Retinal pigment epithelial cell (primary cell): ENCODE results near the gene ALK.

Experiments
- DNase-seq: peaks from one replicate; pipeline ENCODE4 v3.0.0-alpha.2; 2010; ENCODE audit warnings: low read depth
- H3K4me3 ChIP-seq: 2 replicates; pipeline ENCODE4 v1.5.1; 2011; ENCODE audit warnings: mild to moderate bottlenecking, low read length, control low read depth, moderate library complexity
- TF ChIP-seq, protein P1 (sequence below): conservative IDR thresholded peaks from 2 replicates; pipeline ENCODE4 v1.5.1; 2011; ENCODE audit warnings: low read depth, low read length, control low read depth, inconsistent platforms

Gene ALK

DNA sequence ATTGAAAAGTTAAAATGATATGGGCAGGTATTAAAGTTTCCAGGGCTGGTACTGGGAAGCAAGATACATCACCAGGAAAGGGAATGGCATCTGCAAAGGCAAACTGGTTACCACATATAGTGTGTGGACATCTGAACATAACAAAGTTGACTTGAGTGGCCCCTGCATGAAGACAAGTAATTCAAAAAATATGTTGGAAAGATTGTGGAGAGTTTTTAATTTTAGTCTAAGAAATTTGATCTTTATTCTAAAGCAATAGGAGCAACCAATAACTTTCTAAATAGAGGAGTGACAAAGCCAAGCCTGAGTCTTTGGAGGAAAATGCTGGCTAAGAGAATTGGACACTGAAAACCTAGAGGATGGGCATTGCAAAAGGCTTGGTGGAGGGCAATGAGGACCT lies 278.2 kb downstream of the ALK start:
- H3K4me3 ChIP-seq: no peak overlapping the region
- no peak for DNase-seq
- TF ChIP-seq, protein P1, sequence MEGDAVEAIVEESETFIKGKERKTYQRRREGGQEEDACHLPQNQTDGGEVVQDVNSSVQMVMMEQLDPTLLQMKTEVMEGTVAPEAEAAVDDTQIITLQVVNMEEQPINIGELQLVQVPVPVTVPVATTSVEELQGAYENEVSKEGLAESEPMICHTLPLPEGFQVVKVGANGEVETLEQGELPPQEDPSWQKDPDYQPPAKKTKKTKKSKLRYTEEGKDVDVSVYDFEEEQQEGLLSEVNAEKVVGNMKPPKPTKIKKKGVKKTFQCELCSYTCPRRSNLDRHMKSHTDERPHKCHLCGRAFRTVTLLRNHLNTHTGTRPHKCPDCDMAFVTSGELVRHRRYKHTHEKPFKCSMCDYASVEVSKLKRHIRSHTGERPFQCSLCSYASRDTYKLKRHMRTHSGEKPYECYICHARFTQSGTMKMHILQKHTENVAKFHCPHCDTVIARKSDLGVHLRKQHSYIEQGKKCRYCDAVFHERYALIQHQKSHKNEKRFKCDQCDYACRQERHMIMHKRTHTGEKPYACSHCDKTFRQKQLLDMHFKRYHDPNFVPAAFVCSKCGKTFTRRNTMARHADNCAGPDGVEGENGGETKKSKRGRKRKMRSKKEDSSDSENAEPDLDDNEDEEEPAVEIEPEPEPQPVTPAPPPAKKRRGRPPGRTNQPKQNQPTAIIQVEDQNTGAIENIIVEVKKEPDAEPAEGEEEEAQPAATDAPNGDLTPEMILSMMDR: no peak

DNA sequence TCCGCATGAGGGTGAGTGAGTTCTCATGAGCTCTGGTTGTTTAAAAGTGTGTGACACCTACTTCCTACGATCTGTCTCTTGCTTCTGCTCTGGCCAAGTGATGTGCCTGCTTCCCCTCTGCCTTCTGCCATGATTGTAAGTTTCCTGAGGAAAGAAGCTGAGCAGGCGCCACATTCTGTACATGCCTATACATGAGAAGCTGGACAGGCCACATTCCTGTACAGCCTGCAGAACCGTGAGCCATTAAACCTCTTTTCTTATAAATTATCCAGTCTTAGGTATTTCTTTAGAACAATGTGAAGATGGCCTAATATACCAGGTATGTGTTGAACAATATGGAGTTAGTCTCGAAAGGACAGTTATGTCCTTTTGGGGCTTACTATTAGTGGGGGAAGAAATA lies 281.0 kb downstream of the ALK start:
- TF ChIP-seq, protein P1: no peak
- no peak for DNase-seq
- no peak overlapping the region for H3K4me3 ChIP-seq

DNA sequence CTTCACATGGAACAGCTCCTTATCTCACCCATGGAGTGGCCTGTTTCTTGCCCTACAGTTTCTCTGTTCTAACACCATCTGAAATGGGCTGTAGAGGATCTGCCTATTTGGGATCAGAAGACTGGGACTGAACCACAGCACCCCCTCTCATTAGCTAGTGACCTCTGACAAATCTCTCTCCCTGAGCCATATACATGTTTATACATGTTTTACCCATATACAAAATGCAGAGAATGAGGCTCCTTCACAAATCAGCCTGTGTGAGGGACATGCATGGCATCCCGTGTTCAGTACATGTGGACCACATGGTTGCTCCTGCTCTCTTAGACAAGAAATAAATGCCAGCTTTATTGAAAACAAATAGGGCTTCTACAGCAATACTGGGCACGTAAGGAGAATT lies 282.7 kb downstream of the ALK start:
- no peak for DNase-seq
- no peak overlapping the region for H3K4me3 ChIP-seq
- TF ChIP-seq, protein P1: no peak

DNA sequence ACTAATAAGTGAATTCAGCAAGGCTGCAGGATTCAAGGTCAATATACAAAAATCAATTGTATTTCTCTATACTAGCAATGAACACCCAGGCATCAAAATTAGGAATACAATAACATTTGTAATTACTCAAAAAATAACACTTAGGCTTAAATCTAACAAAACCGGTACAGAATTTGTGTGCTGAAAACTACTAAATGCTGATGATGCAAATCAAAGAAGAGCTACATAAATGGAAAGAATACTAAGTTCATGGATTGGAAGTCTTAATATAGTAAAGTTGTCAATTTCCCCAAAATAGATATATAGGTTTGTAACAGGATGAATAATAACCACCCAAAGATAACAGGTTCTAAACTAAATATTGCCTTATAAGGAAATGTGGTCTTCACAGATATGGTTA lies 286.5 kb downstream of the ALK start:
- DNase-seq: no peak
- TF ChIP-seq, protein P1: no peak
- H3K4me3 ChIP-seq: no peak overlapping the region

DNA sequence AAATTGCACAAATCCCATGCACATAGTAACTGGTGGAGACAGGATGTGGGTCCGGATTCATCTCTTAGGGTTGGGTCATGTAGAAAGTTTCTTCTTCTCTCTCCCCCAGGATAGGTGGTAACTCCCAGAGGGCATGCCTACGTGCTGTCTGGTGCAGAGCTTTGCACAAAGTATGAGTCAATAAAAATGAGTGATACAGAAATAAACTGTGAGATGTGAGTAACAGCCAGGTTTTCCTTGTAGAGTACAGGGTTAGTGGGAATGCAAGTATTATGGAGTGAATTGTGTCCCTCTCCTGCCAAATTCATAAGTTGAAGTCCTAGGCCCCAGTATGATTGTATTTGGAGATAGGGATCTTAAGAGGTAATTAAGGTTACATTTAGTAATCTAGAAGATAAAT lies 289.4 kb downstream of the ALK start:
- DNase-seq: no peak
- TF ChIP-seq, protein P1: no peak
- H3K4me3 ChIP-seq: no peak overlapping the region

DNA sequence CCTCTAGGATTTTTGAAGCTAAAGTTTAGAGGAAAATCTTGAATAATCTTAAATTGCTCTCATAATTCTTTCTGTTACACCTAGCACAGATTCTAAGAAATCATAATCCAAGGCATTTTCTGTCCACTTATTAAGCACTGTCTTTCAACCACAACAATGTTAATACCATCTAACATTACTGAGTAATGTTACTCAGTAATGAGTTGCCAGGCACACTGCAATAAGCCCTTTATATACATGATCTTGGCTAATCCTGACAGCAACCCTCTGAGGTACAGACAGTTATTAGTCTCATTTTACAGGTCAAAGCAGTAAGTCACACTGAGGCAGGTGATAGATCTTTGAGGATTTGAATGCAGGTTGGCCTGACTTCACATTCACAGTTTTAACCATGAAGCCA lies 291.9 kb downstream of the ALK start:
- TF ChIP-seq, protein P1: no peak
- no peak for DNase-seq
- H3K4me3 ChIP-seq: no peak overlapping the region

DNA sequence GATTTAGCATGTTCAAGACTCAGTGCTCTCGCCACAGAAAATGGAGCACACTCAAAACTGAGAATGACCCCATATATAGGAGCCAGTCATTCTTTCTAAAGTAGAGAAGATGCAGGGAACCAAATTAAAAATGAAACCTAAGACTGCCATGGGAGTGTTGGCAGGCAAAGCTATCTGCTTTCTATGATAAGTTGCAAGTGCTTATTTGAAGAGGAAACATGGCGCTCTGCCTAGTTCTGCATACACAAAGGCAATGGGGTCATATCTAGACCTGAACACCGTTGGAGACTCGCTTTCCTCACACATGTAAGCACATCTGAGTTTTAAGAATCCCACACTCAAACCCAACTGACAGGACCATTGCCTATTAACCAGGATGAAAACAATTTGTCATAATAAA lies 292.5 kb downstream of the ALK start:
- TF ChIP-seq, protein P1: no peak
- no peak for DNase-seq
- no peak overlapping the region for H3K4me3 ChIP-seq
